ENCODE data around the gene PIM2. TPM values are rescaled to one million over a fixed set of nuclear protein-coding genes. Genes with fewer than 3 reads are reported as not detected.

Gene PIM2
- total and polyA plus RNA-seq, 9 of the 15 experiments (the other 6 are each of a cell fraction or from before 2014, with no cell fraction given): 67.6 to 191 (median 108) TPM

GRCh38 chrX:48911412-48912182 lies 7.2 kb downstream of the PIM2 start, which contains the start of gene SLC35A2 (continued):
- TF ChIP-seq TSC22D4 (tag; IDR thresholded peaks at IDR 0.05) (no peak), PHB2 (IDR thresholded peaks at IDR 0.05; ENCODE audit: low read depth) (no peak), ZNF217 (CRISPR knock-in tag; IDR thresholded peaks at IDR 0.05) (no peak), SRF (CRISPR knock-in tag; IDR thresholded peaks at IDR 0.05) (peak in 1 of 2 experiments; percentile 44; a peak in 1 of 4 replicates), BACH1 (tag; IDR thresholded peaks at IDR 0.05) (no peak), RAD21 (CRISPR knock-in tag; conservative IDR thresholded peaks at IDR 0.05 in 1 of 2, IDR thresholded peaks at IDR 0.05 in 1 of 2) (0 out of 4 replicates have a peak, but pooled peaks of 1 of the 2 experiments have one; percentile 12), ZNF174 (CRISPR knock-in tag; IDR thresholded peaks at IDR 0.05) (no peak), ZNF354B (CRISPR knock-in tag; IDR thresholded peaks at IDR 0.05) (no peak), SMARCA5 (IDR thresholded peaks at IDR 0.05) (no peak), RBM39 (optimal IDR thresholded peaks at IDR 0.05; ENCODE audit: low read depth, low read length) (no peak), RAD51 (IDR thresholded peaks at IDR 0.05; ENCODE audit: borderline replicate concordance, low read depth) (no peak), MAFF (IDR thresholded peaks at IDR 0.05; ENCODE audit: low read length) (no peak), HBP1 (CRISPR knock-in tag; IDR thresholded peaks at IDR 0.05) (no peak), NCOA1 (IDR thresholded peaks at IDR 0.05; ENCODE audit: low read depth) (no peak), PTBP1 (IDR thresholded peaks at IDR 0.05; ENCODE audit: low read depth, low read length) (peak; percentile 89; the same call in 1 of the 2 replicates), ZNF77 (CRISPR knock-in tag; IDR thresholded peaks at IDR 0.05) (no peak), HIVEP1 (CRISPR knock-in tag; IDR thresholded peaks at IDR 0.05) (no peak)
- TF ChIP-seq, protein P1, sequence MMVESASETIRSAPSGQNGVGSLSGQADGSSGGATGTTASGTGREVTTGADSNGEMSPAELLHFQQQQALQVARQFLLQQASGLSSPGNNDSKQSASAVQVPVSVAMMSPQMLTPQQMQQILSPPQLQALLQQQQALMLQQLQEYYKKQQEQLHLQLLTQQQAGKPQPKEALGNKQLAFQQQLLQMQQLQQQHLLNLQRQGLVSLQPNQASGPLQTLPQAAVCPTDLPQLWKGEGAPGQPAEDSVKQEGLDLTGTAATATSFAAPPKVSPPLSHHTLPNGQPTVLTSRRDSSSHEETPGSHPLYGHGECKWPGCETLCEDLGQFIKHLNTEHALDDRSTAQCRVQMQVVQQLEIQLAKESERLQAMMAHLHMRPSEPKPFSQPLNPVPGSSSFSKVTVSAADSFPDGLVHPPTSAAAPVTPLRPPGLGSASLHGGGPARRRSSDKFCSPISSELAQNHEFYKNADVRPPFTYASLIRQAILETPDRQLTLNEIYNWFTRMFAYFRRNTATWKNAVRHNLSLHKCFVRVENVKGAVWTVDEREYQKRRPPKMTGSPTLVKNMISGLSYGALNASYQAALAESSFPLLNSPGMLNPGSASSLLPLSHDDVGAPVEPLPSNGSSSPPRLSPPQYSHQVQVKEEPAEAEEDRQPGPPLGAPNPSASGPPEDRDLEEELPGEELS (CRISPR knock-in tag; IDR thresholded peaks at IDR 0.05; ENCODE audit: borderline replicate concordance): no peak

Data from K562 (cell line).